Stomach (tissue), 9 donors: ENCODE measurements around the gene LRRC3. TPM values are rescaled to one million over a fixed set of nuclear protein-coding genes. Genes with fewer than 3 reads are reported as not detected.

ENCODE experiments used
- DNase-seq, 2 donors: peaks; one replicate each; pipeline versions ENCODE4 v3.0.0 to v3.0.0-alpha.2; 2013 to 2019
- H3K27ac ChIP-seq, 5 donors: fragments of 200-600 bp in 4 of 5; sonication (generic) in 4 of 5; one replicate each; pipeline ENCODE4 v1.5.1; 2013 to 2019; ENCODE audit warnings: mild to moderate bottlenecking in 1 of 5, moderate library complexity in 1 of 5
- H3K27me3 ChIP-seq, 3 donors: fragments of 200-600 bp; sonication (generic); one replicate each; pipeline ENCODE4 v1.5.1; 2017 to 2019; ENCODE audit warnings: mixed run types in 1 of 3
- H3K36me3 ChIP-seq, 4 donors: fragments of 200-600 bp; sonication (generic); 1 replicate in 3 of 4; 2 replicates in 1 of 4; pipeline ENCODE4 v1.5.1; 2016 to 2019
- H3K4me1 ChIP-seq, 4 donors: fragments of 200-600 bp; sonication (generic); one replicate each; pipeline ENCODE4 v1.5.1; 2016 to 2019
- H3K4me3 ChIP-seq, 4 donors: fragments of 200-600 bp; sonication (generic) in 3 of 4; one replicate each; pipeline ENCODE4 v1.5.1; 2016 to 2019; ENCODE audit warnings: mild to moderate bottlenecking in 1 of 4
- H3K9me3 ChIP-seq, 4 donors: fragments of 200-600 bp; sonication (generic); one replicate each; pipeline ENCODE4 v1.5.1; 2016 to 2019
- EP300 ChIP-seq: sonication (generic); formaldehyde crosslinking; IDR thresholded peaks from one replicate; pipeline ENCODE4 v1.6.1; 2017; ENCODE audit warnings: antibody characterized with exemption
- POLR2A ChIP-seq, 4 donors: fragments of 450-650 bp; IDR thresholded peaks; one replicate each; pipeline ENCODE4 v1.6.1; 2016; ENCODE audit warnings: antibody characterized with exemption in 4 of 4, control low read depth in 2 of 4, mild to moderate bottlenecking in 1 of 4, moderate library complexity in 1 of 4
- POLR2AphosphoS5 ChIP-seq, 3 donors: sonication (generic); formaldehyde crosslinking; IDR thresholded peaks; one replicate each; pipeline ENCODE4 v1.6.1; 2016; ENCODE audit warnings: antibody characterized with exemption in 3 of 3
- WGBS, 5 donors: extraction: QIAGEN DNeasy Blood & Tissue Kit in 3 of 5; methylation state at CpG; one replicate each; pipeline versions ENCODE4 v1.1.5 to v1.1.7; 2013 to 2018; 5-methylcytosine and 5-hydroxymethylcytosine counted together
- intact Hi-C: fragments of 100-400 bp; cut with DNase I; formaldehyde crosslinking; loops from one replicate; pipeline ENCODE4 v1.15.1; 2023; ENCODE audit warnings: low total_unique reads
- polyA plus RNA-seq, 3 donors: library from polyadenylated mRNA; stranded (reverse); fragments of 200-250 nt; gene quantifications; one replicate each; pipeline ENCODE4 v1.2.3, GENCODE V29; 2013
- total RNA-seq, 5 donors: library from RNA; depleted of rRNA; stranded (reverse); fragments of >200 nt; gene quantifications; one replicate each; pipeline versions ENCODE4 v1.1.0 to v1.2.3, GENCODE V29; 2014 to 2016
- TF ChIP-seq, protein P1 (sequence below), 7 experiments: fragments of 450-650 bp in 4 of 7; fragments of 200-600 bp in 3 of 7; sonication (generic) in 3 of 7; IDR thresholded peaks; one replicate each; pipeline ENCODE4 v1.5.1; 2016 to 2019; ENCODE audit warnings: antibody characterized with exemption in 7 of 7, control low read depth in 2 of 7, mild to moderate bottlenecking in 1 of 7
- donor health status: healthy with polysubstance abuse.
- donor health status: Bipolar disorder and iron deficiency.
- donor health status: healthy.

LRRC3 gene
- total and polyA plus RNA-seq, 8 donors = 0.76 to 8.0 (median 1.5) TPM

DNA sequence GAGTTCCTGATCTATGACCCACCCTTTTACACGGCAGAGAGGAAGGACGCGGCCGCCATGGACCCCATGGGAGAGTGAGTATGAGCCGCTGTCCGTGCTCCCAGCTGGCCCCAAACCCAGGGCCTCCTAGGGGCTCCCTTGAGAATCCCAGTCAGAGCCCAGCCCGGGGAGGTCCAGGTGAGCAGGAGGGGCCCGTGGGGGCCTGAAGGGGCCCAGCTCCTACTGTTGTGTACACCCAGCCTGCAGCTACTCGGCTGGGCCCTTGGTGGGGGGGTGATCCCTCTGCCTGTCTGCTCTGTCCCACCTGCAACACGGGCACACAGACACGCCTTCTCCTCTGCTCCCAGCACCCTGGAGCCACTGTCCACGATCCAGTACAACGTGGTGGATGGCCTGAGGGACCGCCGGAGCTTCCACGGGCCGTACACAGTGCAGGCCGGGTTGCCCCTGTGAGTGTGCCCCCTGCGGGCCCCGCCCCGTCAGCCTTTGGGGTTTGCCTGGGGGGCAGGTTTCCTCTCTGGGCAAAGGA is 28.6 kb upstream of the LRRC3 start:
- no peak overlapping the region for H3K4me3 ChIP-seq
- H3K27me3 ChIP-seq = peaks cover 0 to 34% (median 0%) of the 10 kb centered on the region in 3 donors
- intact Hi-C loops = no loop called here
- H3K9me3 ChIP-seq = peaks cover 0 to 16% (median 5%) of the 10 kb centered on the region in 4 donors
- no peak for DNase-seq
- no peak overlapping the region for H3K27ac ChIP-seq
- TF ChIP-seq, protein P1, sequence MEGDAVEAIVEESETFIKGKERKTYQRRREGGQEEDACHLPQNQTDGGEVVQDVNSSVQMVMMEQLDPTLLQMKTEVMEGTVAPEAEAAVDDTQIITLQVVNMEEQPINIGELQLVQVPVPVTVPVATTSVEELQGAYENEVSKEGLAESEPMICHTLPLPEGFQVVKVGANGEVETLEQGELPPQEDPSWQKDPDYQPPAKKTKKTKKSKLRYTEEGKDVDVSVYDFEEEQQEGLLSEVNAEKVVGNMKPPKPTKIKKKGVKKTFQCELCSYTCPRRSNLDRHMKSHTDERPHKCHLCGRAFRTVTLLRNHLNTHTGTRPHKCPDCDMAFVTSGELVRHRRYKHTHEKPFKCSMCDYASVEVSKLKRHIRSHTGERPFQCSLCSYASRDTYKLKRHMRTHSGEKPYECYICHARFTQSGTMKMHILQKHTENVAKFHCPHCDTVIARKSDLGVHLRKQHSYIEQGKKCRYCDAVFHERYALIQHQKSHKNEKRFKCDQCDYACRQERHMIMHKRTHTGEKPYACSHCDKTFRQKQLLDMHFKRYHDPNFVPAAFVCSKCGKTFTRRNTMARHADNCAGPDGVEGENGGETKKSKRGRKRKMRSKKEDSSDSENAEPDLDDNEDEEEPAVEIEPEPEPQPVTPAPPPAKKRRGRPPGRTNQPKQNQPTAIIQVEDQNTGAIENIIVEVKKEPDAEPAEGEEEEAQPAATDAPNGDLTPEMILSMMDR (IDR thresholded peaks at IDR 0.05) = no peak
- TF ChIP-seq EP300 (no peak), POLR2A (IDR thresholded peaks at IDR 0.05) (no peak), POLR2AphosphoS5 (IDR thresholded peaks at IDR 0.05) (no peak)
- H3K36me3 ChIP-seq = peaks cover 0 to 15% (median 0%) of the 10 kb centered on the region in 4 donors
- WGBS, 5 donors = 70 to 85% (median 78%) methylated on average over 16 to 21 of the region's 21 CpGs
- H3K4me1 ChIP-seq = no peaks in the 10 kb centered on the region

DNA sequence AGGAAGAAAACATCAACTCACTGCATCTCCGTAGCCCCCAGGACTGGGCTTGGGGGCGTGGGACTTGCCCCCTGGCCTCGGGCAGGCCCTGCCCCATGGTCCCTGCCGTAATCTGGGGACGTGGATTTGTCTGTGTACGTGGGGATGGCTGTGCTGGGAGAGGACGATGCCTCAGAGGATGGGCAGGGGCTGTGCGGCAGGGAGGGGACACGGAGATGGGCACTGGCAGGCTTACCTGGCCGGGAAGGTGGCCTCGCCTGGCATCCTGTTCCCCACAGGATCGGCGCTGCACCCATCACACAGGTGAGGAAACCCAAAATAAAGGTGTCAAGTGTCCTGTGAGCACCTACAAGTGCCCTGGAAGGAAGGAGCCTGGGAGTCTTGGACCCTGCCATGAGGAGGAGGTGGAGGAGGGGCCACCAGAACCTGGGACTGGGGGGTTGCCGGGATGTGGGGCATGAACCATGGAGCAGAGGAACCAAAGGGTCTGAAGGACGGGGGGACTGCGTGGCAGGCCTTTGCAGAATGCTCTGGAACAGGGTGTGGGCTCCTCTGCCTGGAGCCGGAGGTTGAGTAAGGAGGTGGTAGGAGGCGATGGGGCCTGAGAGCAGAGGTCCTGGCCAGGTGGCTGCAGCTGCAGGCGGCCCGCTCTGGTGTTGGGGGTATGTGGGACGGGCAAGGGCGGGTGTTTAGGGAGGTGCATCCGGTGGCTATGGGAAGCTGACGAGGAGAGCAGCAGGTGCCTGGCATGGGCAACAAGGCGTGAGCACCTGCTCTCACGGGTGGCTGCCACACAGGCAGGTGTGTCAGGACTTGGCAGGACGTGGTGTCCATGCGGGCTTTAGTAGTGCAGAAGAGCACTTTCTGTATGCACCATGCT is 27.8 kb upstream of the LRRC3 start:
- H3K4me1 ChIP-seq = no peaks in the 10 kb centered on the region
- intact Hi-C loops = no loop called here
- H3K4me3 ChIP-seq = no peak overlapping the region
- H3K9me3 ChIP-seq = peaks cover 0 to 16% (median 5%) of the 10 kb centered on the region in 4 donors
- TF ChIP-seq POLR2AphosphoS5 (IDR thresholded peaks at IDR 0.05) (no peak), EP300 (no peak), POLR2A (IDR thresholded peaks at IDR 0.05) (no peak)
- TF ChIP-seq, protein P1 (IDR thresholded peaks at IDR 0.05) = no peak
- H3K36me3 ChIP-seq = peaks cover 0 to 15% (median 0%) of the 10 kb centered on the region in 4 donors
- H3K27ac ChIP-seq = no peak overlapping the region
- no peak for DNase-seq
- peaks cover 0 to 34% (median 0%) of the 10 kb centered on the region in 3 donors for H3K27me3 ChIP-seq
- WGBS, 5 donors = 81 to 88% (median 86%) methylated on average over 26 to 28 of the region's 28 CpGs

DNA sequence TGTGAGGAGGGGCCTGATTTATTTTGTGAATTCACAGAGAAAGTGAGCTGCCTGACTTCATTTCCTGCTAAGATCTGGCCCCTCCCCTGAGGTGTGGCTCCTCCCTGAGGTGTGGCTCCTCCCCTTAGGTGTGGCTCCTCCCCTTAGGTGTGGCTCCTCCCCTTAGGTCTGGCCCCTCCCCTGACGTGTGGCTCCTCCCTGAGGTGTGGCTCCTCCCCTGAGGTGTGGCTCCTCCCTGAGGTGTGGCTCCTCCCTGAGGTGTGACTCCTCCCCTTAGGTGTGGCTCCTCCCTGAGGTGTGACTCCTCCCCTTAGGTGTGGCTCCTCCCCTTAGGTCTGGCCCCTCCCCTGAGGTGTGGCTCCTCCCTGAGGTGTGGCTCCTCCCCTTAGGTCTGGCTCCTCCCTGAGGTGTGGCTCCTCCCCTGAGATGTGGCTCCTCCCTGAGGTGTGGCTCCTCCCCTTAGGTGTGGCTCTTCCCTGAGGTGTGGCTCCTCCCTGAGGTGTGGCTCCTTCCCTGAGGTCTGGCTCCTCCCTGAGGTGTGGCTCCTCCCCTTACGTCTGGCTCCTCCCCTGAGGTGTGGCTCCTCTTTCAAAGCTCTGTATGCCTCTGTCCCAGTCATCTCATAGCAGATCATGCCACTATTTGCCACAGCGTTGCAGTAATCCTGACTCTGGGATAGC is 26.9 kb upstream of the LRRC3 start:
- Histone ChIP-seq H3K36me3 (peaks cover 0 to 14% (median 0%) of the 10 kb centered on the region in 4 donors), H3K27me3 (peaks cover 0 to 34% (median 0%) of the 10 kb centered on the region in 3 donors), H3K4me1 (no peaks in the 10 kb centered on the region), H3K27ac (no peak overlapping the region), H3K9me3 (peaks cover 0 to 16% (median 5%) of the 10 kb centered on the region in 4 donors), H3K4me3 (no peak overlapping the region)
- TF ChIP-seq POLR2AphosphoS5 (IDR thresholded peaks at IDR 0.05) (no peak), EP300 (no peak), POLR2A (IDR thresholded peaks at IDR 0.05) (no peak)
- TF ChIP-seq, protein P1 (IDR thresholded peaks at IDR 0.05) = no peak
- intact Hi-C loops = no loop called here
- WGBS, 5 donors = 29 to 38% (median 36%) methylated on average over 3 of the region's 3 CpGs
- DNase-seq = peak; percentile 36 to 77

DNA sequence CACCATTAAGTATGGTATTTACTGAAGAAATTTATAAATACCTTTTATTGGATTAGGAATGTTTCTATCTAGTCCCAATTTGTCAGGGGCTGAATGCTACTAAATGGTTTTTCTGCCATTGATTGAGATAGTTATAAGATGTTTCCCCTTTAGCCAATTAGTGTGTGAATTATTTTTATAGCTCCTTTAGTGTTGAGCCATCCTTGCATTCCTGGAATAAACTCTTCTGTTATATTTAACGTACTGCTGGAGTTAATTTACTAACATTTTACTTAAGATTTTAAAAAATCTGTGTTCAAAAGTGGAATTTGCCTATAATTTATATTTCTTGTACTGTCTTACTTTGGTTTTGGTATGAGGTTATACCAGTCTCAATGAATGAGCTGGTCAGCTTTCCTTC is 25.4 kb upstream of the LRRC3 start:
- DNase-seq = no peak
- Histone ChIP-seq H3K36me3 (peaks cover 0 to 8% (median 0%) of the 10 kb centered on the region in 4 donors), H3K4me3 (no peak overlapping the region), H3K4me1 (no peaks in the 10 kb centered on the region), H3K27me3 (peaks cover 0 to 23% (median 0%) of the 10 kb centered on the region in 3 donors), H3K9me3 (peaks cover 0 to 16% (median 5%) of the 10 kb centered on the region in 4 donors), H3K27ac (no peak overlapping the region)
- 72 to 77% (median 77%) methylated on average over 1 of the region's 1 CpG for WGBS, 5 donors
- intact Hi-C loops = no loop called here
- no peak for TF ChIP-seq POLR2AphosphoS5 (IDR thresholded peaks at IDR 0.05)
- TF ChIP-seq EP300 = no peak
- no peak for TF ChIP-seq POLR2A (IDR thresholded peaks at IDR 0.05)
- TF ChIP-seq, protein P1 (IDR thresholded peaks at IDR 0.05) = no peak
